Right renal pelvis (tissue), 4 donors: ENCODE measurements around the gene UMODL1. TPM values are rescaled to one million over a fixed set of nuclear protein-coding genes. Genes with fewer than 3 reads are reported as not detected.

ENCODE experiments used
- DNase-seq, 4 donors: peaks; one replicate each; pipeline ENCODE4 v3.0.0-alpha.2; 2013; ENCODE audit warnings: low read depth in 4 of 4, low spot score in 3 of 4, missing footprints in 1 of 4
- polyA plus RNA-seq, 4 donors: library from polyadenylated mRNA; unstranded; fragments of 120-200 nt; gene quantifications; one replicate each; pipeline ENCODE4 v1.2.1, GENCODE V29; 2013; ENCODE audit not compliant: insufficient read length in 4 of 4

The UMODL1 gene
- polyA plus RNA-seq, 4 donors = 0.06 to 0.20 (median 0.11) TPM

- no peak for DNase-seq
Observed at GRCh38 chr21:42144679-42145568, 73.8 kb downstream of the UMODL1 start.

DNA sequence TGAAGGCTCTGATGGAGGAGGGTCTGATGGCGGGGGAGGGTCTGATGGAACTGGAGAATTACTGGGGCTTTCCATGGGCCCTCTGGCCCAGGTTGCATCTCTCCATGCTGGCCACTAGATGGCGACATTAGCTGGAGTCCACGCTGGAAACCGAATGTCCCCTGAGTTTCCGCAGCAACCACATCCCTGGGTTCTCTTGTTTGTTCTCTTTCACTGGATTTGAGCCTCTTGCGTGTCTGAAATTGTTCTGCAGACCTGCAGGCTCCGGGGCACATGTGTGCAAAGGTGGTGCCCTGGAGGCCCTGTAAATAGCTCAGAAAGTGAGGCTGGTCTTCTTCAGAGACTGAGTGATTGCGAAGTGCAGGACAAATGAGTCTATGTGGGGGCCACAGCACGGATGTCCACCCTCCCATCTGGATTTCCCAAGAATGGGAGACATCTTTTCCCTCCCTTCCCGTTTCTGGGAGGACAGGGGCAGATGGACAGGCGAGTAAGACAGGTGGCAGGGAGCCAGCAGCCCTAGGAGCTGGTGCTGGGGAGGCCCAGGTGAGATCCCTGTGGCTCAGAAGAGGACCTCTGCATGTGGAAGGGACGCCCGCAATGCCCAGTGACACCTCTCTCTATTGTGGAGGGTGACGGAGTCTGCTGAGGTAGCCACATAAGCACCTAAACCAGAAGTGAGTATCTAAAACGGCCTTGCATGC is 74.6 kb downstream of the UMODL1 start:
- peak in 3 of 4 donors; percentile 51 to 57 (median 56) for DNase-seq

DNA sequence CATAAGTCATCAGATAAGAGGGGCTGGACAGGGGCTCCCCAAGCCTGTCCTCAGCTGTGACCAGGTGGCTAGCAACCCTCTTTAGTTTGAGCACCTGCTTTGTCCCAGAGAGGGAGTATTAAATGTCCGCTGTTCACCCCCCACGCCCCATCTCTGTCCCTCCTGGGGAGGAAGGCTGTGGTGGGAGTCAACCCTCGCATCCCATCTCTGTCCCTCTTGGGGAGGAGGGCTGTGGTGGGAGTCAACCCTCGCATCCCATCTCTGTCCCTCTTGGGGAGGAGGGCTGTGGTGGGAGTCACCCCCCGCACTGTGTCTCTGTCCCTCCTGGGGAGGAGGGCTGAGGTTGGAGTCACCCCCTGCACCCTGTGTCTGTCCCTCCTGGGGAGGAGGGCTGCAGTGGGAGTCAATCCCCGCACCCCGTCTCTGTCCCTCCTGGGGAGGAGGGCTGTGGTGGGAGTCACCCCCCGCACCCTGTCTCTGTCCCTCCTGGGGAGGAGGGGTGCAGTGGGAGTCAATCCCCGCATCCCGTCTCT is 75.2 kb downstream of the UMODL1 start:
- no peak for DNase-seq

GRCh38 chr21:42146821-42147220 is 75.7 kb downstream of the UMODL1 start:
- DNase-seq = no peak

DNA sequence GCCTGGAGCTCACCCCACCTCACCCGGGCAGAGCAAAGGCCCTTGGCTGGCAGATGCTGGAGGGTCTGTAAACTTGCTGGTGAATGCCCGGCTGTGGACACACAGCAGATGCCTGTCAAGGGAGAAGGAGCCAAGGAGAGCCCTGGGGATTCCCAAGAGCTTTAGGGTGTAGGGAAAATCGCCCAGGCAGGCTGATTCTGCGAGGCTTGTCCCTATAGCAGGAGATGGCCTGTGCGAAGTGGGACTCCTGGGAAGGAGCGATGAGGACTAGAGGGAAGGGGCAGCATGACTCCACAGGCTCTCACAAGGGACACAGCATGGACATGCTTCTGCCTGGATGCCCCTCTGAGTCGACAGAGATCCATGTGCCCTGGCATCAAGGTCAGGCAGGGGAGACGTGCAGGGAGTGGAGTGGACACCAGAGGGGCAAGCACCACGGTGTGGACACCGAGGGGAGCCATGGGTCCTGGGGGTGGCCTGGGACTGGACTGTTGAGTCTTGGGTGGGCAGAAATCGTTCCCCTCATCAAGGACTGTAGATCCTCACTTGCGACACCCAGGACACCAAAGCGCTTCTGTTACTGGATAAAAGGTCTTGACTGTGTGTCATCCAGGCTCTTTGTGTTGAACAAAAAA is 76.4 kb downstream of the UMODL1 start:
- DNase-seq = no peak

DNA sequence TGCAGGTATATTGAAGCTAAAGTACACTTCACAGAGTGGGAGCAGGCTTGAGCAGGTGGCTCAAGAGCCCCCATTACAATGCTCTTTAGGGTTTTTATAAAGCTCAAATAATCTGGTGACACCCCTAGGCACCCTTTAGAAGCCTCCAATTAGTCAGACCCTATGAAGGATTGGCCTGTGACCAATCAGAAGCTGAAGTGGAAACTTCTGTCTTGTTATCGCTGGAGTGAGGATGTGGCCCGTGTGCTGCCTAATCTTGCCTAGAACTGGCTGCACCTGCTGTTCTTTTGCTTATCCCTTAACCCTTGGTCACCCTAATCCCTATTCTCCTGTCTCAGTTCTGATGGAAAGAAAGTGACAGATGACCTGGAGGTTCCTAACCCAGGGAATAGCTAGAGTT is 77.0 kb downstream of the UMODL1 start:
- no peak for DNase-seq

- DNase-seq = no peak
Observed at GRCh38 chr21:42148584-42148983, 77.5 kb downstream of the UMODL1 start.

- no peak for DNase-seq
Observed at GRCh38 chr21:42149656-42150473, 78.7 kb downstream of the UMODL1 start.

GRCh38 chr21:42150474-42151085 is 79.5 kb downstream of the UMODL1 start:
- no peak for DNase-seq

DNA sequence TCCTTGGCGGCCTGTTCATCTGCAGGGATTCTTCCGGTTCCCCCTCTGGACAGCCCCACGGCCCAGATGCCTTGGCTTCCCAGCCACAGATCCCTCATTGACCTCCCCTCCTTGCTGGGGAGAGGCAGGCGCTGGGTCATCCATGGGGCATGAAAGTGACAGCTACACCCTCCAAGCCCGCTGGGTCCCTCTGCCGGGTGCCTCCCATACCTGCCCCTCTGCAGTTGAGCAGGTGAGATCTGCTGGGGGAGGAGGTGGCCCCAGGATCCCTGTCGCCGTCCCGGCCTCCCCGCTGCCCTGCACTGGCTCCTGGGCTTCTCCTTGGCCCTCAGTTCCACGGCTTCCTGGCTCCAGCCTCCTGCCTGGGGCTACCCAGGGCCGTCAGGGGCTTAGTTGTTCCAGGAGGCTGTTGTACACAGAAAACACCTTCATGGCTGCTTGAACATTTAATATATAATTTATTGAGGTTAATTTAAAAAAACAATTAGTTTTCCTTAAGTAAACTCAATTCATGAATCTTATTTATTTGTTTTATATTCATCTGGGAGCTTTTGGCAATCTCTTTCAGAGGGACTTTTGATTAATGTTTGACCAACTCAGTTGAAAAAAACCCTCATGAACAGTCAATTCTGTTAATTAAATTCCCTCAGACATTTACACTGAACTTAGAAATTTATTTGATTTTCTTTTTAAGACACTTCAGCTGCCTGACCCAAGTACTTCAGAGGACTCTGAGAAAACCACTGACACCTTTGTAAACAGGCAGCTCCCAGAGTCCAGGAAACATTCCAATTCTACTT is 80.2 kb downstream of the UMODL1 start:
- peak in 1 of 4 donors; percentile 42 for DNase-seq

DNA sequence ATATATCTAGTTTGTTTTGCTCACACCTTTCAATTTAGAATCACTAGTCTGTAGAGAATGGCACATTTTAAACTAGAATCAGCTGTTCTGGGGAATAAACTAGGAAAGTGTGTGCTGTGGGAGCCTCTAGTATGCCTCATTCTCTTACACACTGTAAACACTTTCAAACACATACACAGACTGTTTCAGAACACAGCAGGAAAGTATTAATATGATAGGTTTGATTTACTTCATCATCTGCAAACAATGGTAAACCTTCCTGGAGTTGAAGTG is 80.8 kb downstream of the UMODL1 start:
- DNase-seq = no peak

GRCh38 chr21:42153046-42153686 is 82.0 kb downstream of the UMODL1 start:
- no peak for DNase-seq

DNA sequence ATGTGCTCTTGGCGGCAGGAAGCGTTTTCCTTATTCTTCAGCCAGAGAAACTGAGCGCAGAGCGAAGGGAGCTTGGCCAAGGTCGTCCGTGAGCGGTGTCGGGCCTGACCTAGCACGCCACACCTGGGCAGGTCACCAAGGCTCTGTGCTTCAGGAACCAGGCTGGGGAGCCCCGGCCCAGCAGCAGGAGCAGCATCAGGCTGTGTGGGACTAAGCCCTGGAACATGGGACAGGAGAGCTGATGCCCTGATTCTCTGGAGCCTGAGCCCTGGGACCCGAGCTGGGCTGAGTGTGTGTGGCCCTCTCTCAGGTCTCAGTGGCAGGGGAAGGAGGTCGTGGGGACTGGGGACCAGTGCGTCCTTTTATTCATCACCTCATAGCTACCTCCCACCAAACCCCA is 82.6 kb downstream of the UMODL1 start:
- DNase-seq = no peak

GRCh38 chr21:42154237-42155044 is 83.3 kb downstream of the UMODL1 start:
- no peak for DNase-seq

GRCh38 chr21:42155045-42155855 is 84.1 kb downstream of the UMODL1 start:
- no peak for DNase-seq

DNA sequence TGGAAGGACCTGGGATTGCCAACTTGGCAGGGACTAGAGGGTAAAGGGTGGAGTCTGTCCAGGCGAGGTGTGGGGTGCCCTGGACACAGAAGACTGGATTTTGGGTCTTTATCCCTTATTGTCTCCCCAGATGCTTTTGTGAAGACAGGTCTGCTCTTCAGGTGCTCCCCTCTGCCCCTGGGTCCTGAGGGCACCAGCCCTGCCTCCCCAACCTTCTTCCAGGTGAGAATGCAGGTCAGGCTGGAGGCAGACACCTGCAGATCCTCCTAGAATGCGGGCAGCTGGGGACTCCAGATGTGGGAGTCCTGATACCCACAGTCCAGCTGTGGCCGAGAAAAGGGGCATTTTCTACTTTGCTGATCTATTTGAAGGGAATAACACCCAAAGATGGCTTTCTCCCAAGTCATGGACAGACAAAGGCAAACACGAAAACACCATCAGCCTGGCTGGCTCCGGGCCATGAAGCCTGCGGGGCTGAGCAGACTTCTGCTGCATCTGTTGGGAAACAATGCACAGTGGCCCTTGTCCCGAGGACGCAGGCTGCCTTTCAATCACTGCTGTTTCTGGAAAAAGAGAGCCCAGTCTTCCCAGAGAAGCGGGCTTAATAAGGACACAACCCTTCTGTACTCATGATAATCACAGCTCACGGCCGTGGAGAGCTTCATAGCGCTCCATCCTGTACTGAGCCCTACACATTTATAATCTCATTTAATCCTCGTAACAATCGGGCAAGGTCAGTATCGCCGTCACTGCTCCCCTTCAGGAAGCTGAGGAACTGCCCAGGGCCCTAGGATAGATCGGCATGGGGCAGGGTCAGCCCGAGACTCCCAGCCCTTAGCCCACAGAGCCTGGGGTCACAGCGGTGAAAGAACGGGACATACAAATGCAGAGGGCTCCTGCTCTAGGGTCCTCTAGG is 85.8 kb downstream of the UMODL1 start:
- no peak for DNase-seq
